GM12872 (cell line): ENCODE data around the gene SFI1.

Source experiments
- TF ChIP-seq, protein P1 (sequence below): IDR thresholded peaks from 3 replicates; pipeline ENCODE4 v1.5.1; 2011; ENCODE audit warnings: low read depth, mild to moderate bottlenecking, low read length, moderate library complexity; ENCODE audit not compliant: insufficient read depth

Gene SFI1

DNA sequence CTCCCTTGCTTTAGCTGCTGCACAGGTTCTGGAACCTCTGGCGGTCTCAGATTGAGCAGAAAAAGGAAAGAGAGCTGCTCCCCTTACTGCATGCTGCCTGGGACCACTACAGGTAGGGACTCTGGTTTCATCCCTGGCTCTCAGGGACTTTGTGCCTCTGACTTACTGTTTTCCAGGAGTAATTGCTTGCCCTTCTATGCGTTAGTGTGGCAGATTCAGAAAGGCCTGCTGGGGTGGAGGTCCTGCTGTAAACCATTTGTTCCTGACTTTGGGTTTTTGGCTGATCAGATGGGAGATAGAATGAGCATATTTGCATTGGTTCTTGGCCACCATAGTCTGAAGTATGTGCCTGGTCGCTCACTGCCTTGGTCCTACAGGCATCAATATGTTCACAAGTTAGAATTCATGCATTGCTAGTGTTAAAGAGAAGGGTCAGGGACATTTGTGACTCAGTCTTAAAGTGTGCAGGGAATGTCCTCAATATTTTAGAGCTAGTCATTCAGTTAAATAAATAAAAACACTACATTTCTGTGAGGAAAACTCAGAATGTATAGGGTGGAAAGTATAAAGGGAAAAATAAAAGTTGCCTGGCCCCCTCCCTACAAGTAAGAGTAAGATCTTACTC lies 87.6 kb downstream of the SFI1 start:
- TF ChIP-seq, protein P1, sequence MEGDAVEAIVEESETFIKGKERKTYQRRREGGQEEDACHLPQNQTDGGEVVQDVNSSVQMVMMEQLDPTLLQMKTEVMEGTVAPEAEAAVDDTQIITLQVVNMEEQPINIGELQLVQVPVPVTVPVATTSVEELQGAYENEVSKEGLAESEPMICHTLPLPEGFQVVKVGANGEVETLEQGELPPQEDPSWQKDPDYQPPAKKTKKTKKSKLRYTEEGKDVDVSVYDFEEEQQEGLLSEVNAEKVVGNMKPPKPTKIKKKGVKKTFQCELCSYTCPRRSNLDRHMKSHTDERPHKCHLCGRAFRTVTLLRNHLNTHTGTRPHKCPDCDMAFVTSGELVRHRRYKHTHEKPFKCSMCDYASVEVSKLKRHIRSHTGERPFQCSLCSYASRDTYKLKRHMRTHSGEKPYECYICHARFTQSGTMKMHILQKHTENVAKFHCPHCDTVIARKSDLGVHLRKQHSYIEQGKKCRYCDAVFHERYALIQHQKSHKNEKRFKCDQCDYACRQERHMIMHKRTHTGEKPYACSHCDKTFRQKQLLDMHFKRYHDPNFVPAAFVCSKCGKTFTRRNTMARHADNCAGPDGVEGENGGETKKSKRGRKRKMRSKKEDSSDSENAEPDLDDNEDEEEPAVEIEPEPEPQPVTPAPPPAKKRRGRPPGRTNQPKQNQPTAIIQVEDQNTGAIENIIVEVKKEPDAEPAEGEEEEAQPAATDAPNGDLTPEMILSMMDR = no peak

GRCh38 chr22:31584804-31585160 lies 88.4 kb downstream of the SFI1 start:
- TF ChIP-seq, protein P1 = no peak

DNA sequence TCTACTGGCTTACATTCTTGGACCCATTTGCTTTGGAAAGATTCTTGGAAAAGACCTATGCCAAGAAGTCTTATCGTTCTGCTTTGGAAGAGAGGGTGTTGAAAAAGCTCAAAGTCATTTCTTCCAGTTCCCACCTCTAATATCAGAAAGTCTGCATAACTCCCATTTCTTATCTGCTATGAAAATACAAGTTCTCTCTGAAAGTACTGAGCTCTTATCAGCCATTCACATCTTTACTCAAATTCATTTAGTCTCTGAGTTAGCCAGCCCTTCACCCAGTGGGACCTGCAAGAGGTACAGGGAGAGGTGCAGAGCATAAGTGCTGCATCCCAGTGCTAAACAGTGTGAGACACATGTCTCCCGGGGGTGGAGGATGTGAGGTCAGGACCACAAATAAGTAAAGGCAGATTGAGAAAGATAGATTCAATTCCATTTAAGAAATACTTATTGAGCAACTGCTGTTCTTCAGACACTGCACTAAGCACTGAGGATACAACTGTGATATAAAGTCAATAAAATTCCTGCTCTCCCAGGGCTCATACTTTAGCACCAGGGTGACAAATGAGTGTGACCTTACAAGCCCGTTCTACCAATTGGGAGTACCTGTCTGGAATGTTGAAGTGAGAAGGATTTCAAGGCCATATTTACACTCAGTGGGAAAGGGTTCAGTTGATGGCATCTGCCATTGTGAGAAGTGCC lies 89.0 kb downstream of the SFI1 start:
- TF ChIP-seq, protein P1 = no peak

DNA sequence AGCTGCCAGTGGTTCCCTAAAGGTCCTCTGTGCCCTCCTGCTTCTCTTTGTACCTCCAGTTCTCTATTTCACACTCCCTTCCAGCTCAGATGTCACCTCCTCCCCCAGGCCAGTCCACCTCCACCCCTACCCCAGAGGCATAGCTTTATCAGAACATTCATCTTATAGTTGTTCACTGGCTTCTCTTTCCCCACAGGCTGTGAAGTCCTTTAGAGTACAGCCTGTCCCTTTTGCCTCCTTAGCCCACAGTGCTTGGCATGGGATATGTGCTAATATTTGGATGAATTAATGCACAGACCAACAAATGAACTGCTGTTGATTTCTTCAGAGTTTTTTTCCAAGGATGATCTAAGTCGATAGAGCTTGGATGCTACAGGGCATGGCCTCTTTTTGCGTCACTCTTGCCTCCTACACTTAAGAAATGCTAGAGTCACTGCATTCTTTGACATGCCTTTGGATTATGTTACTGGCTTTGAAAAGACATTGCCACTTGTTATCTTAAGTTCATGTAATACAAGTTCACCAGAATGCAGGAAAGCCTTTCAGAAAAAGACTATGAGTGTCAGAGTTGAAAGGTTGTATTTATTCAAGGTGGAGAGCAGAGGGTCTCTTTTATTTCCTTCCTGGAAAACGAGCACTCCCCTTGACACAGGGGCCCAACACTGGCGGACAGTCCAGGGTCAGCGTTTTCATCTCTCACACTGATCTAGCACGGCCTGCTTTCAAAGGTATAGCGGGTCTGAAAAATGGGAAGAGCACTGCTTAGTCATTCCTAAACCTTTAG lies 90.0 kb downstream of the SFI1 start:
- TF ChIP-seq, protein P1 = no peak

- TF ChIP-seq, protein P1 = no peak
These were observed 92.8 kb downstream of the SFI1 start for GRCh38 chr22:31588970-31589675.

GRCh38 chr22:31595271-31595670 lies 98.9 kb downstream of the SFI1 start:
- TF ChIP-seq, protein P1 = no peak
